A549 (cell line): Measurements from ENCODE around the gene CDIP1. TPM values are rescaled to one million over a fixed set of nuclear protein-coding genes. Genes with fewer than 3 reads are reported as not detected.
A peak's percentile ranks its signal among the peaks of the same experiment; 100 is the strongest.

Experiments used
- ATAC-seq, 2 experiments: fragments of 200-7000 bp in 1 of 2; fragments of >200 bp in 1 of 2; cut with Nextera tagmentation in 1 of 2; cut with Tn5 transposase in 1 of 2; 3 replicates each; pipeline versions ENCODE4 v1.8.0 to v1.9.1; 2018 to 2020; ENCODE audit warnings: mild to moderate bottlenecking in 1 of 2, moderate library complexity in 1 of 2
- CTCF ChIA-PET: fragments of 300-600 bp; sonication (Branson Sonifier 250); formaldehyde crosslinking; extraction: SDS; loops from one replicate; lab custom pipeline; 2021; ENCODE audit warnings: antibody characterized with exemption, inconsistent platforms; lab: Yijun Ruan, JAX
- POLR2A ChIA-PET: fragments of 350-600 bp; formaldehyde crosslinking; extraction: SDS; loops from one replicate; lab custom pipeline; 2021; ENCODE audit warnings: antibody characterized with exemption, inconsistent platforms; lab: Yijun Ruan, JAX
- DNase-seq, 2 experiments: peaks; one replicate each; pipeline versions ENCODE4 v3.0.0 to v3.0.0-alpha.2; 2011 to 2016; ENCODE audit warnings: low read depth in 1 of 2, low spot score in 1 of 2
- FAIRE-seq: peaks from 2 replicates; lab custom pipeline; 2011; peaks lifted over from hg19 to GRCh38; lab: Jason Lieb, UNC
- H3K27ac ChIP-seq, 2 experiments: fragments of >200 bp; sonication (Bioruptor Twin); formaldehyde crosslinking; 3 replicates each; pipeline ENCODE4 v1.5.1; 2016 to 2017
- H3K4me1 ChIP-seq: fragments of >200 bp; sonication (Bioruptor Twin); formaldehyde crosslinking; 3 replicates; pipeline ENCODE4 v1.6.1; 2016
- H3K4me2 ChIP-seq: fragments of >200 bp; sonication (Bioruptor Twin); formaldehyde crosslinking; 3 replicates; pipeline ENCODE4 v1.6.1; 2016
- H3K4me3 ChIP-seq: fragments of >200 bp; sonication (Bioruptor Twin); formaldehyde crosslinking; 3 replicates; pipeline ENCODE4 v1.5.1; 2016
- H3K9me3 ChIP-seq: fragments of >200 bp; sonication (Bioruptor Twin); formaldehyde crosslinking; 3 replicates; pipeline ENCODE4 v1.6.1; 2016
- BHLHE40 ChIP-seq: IDR thresholded peaks from 2 replicates; pipeline ENCODE4 v1.6.1; 2012; ENCODE audit warnings: low read depth, low read length, inconsistent platforms
- CBX8 ChIP-seq: fragments of 200-600 bp; sonication (generic); IDR thresholded peaks from 2 replicates; pipeline ENCODE4 v1.6.1; 2016
- CEBPB ChIP-seq, 2 experiments: fragments of >200 bp in 1 of 2; sonication (Bioruptor Twin) in 1 of 2; formaldehyde crosslinking in 1 of 2; IDR thresholded peaks; 2 replicates each; pipeline ENCODE4 v1.6.1; 2012 to 2016
- CHD2 ChIP-seq: fragments of 150-350 bp; IDR thresholded peaks from 2 replicates; pipeline ENCODE4 v1.6.1; 2014; ENCODE audit warnings: low read length; ENCODE audit not compliant: partially characterized antibody
- EHMT2 ChIP-seq: fragments of 200-600 bp; sonication (generic); IDR thresholded peaks from 2 replicates; pipeline ENCODE4 v1.6.1; 2016; ENCODE audit warnings: antibody characterized with exemption, low read depth, mild to moderate bottlenecking, moderate library complexity
- EP300 ChIP-seq, 2 experiments: fragments of >200 bp; sonication (Bioruptor Twin); formaldehyde crosslinking; IDR thresholded peaks; 2 replicates in 1 of 2; 3 replicates in 1 of 2; pipeline ENCODE4 v1.6.1; 2016 to 2017
- FOSB ChIP-seq: fragments of 250-450 bp; sonication (Bioruptor Pico); IDR thresholded peaks from 2 replicates; pipeline ENCODE4 v1.5.0; 2020; ENCODE audit warnings: mild to moderate bottlenecking, moderate library complexity
- HDAC2 ChIP-seq: fragments of 200-600 bp; sonication (generic); IDR thresholded peaks from 2 replicates; pipeline ENCODE4 v1.6.1; 2016
- HOXA7 ChIP-seq: fragments of 250-450 bp; sonication (Bioruptor Pico); IDR thresholded peaks from 2 replicates; pipeline ENCODE4 v1.5.0; 2020; ENCODE audit warnings: mild to moderate bottlenecking, moderate library complexity
- HOXB13 ChIP-seq: fragments of 250-450 bp; sonication (Bioruptor Pico); IDR thresholded peaks from 2 replicates; pipeline ENCODE4 v1.5.0; 2020; ENCODE audit warnings: low read depth, mild to moderate bottlenecking, moderate library complexity
- JUNB ChIP-seq: fragments of >200 bp; sonication (Bioruptor Twin); formaldehyde crosslinking; IDR thresholded peaks from 2 replicates; pipeline ENCODE4 v1.6.1; 2016
- KDM1A ChIP-seq: fragments of 200-600 bp; sonication (generic); IDR thresholded peaks from 2 replicates; pipeline ENCODE4 v1.6.1; 2016; ENCODE audit warnings: low read depth, mild to moderate bottlenecking
- KDM5A ChIP-seq: fragments of 200-600 bp; sonication (generic); IDR thresholded peaks from 2 replicates; pipeline ENCODE4 v1.6.1; 2016; ENCODE audit warnings: antibody characterized with exemption, mild to moderate bottlenecking
- NFE2L2 ChIP-seq: fragments of 150-350 bp; conservative IDR thresholded peaks from 2 replicates; pipeline ENCODE4 v1.6.1; 2014; ENCODE audit warnings: low read length
- NPAS2 ChIP-seq: fragments of 250-450 bp; sonication (Bioruptor Pico); IDR thresholded peaks from 2 replicates; pipeline ENCODE4 v1.8.0; 2022; ENCODE audit warnings: mild to moderate bottlenecking, moderate library complexity, borderline replicate concordance
- POLR2AphosphoS2 ChIP-seq: conservative IDR thresholded peaks from 2 replicates; pipeline ENCODE4 v1.6.1; 2012; ENCODE audit warnings: low read length, improper control_type of control experiment, inconsistent platforms
- RAD21 ChIP-seq, 2 experiments: fragments of >200 bp in 1 of 2; sonication (Bioruptor Twin) in 1 of 2; formaldehyde crosslinking in 1 of 2; IDR thresholded peaks in 1 of 2; conservative IDR thresholded peaks in 1 of 2; 2 replicates in 1 of 2; 3 replicates in 1 of 2; pipeline ENCODE4 v1.6.1; 2012 to 2018; ENCODE audit warnings: inconsistent platforms in 1 of 2
- RCOR1 ChIP-seq: fragments of 150-350 bp; IDR thresholded peaks from 2 replicates; pipeline ENCODE4 v1.6.1; 2014; ENCODE audit warnings: antibody characterized with exemption, low read length, low read depth
- RNF2 ChIP-seq: fragments of 200-600 bp; sonication (generic); IDR thresholded peaks from 2 replicates; pipeline ENCODE4 v1.6.1; 2016; ENCODE audit warnings: low read depth, mild to moderate bottlenecking, antibody characterized with exemption, moderate library complexity, borderline replicate concordance
- SMC3 ChIP-seq: fragments of >200 bp; sonication (Bioruptor Twin); formaldehyde crosslinking; IDR thresholded peaks from 3 replicates; pipeline ENCODE4 v1.6.1; 2018; ENCODE audit warnings: inconsistent platforms
- TP53 ChIP-seq: fragments of 250-450 bp; sonication (Bioruptor Pico); IDR thresholded peaks from 2 replicates; pipeline ENCODE4 v1.5.0; 2021; ENCODE audit warnings: mild to moderate bottlenecking, moderate library complexity
- ZC3H11A ChIP-seq: fragments of 450-650 bp; IDR thresholded peaks from 2 replicates; pipeline ENCODE4 v1.6.1; 2014; ENCODE audit warnings: antibody characterized with exemption, mild to moderate bottlenecking
- WGBS: methylation state at CpG from one replicate; pipeline ENCODE4 v1.1.6; 2017; ENCODE audit errors: missing lambda C conversion rate; 5-methylcytosine and 5-hydroxymethylcytosine counted together
- polyA plus RNA-seq, 4 experiments: library from polyadenylated mRNA; depleted of rRNA in 3 of 4; stranded (reverse); fragments of >200 nt; fragmentation: RNase III in 1 of 4; extraction: RNeasy Plus Mini Kit Qiagen cat#74134 plus additional on column Dnase treatment in 1 of 4; gene quantifications; 2 replicates in 3 of 4; 3 replicates in 1 of 4; pipeline ENCODE4 v1.2.3, GENCODE V29; 2011 to 2017
- TF ChIP-seq, protein P1 (sequence below): fragments of >200 bp; sonication (Bioruptor Twin); formaldehyde crosslinking; IDR thresholded peaks from 2 replicates; pipeline ENCODE4 v1.6.1; 2016

CDIP1 gene
- polyA plus RNA-seq, 2 of the 4 experiments (the other 2 are of a cell fraction): 3.7 to 8.4 TPM

DNA sequence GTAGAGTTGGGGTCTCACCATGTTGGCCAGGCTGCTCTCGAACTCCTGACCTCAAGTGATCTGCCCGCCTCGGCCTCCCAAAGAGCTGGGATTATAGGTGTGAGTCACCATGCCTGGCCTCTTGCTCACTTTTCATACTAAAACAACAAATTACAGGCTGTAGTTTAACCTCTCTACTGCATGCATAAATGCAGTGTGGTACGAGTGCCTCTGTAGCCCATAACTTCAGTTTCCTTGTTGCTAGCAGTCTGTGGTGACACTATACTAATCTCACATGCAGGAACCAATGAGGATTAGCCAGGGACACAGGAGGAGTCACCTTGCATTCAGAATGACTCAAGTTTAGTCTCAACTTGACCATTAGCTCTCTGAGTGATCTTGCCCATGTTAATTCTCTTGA lies 42.3 kb downstream of the CDIP1 start:
- TF ChIP-seq RCOR1 (no peak), TP53 (CRISPR knock-in tag) (no peak), CHD2 (no peak), NPAS2 (CRISPR knock-in tag) (no peak), FOSB (CRISPR knock-in tag) (no peak), HOXB13 (CRISPR knock-in tag) (no peak)
- H3K4me3 ChIP-seq: no peak overlapping the region
- no peaks in the 10 kb centered on the region for H3K9me3 ChIP-seq
- H3K27ac ChIP-seq: peak overlapping the region in 1 of 2 experiments; percentile 68; a peak in 3 of 6 replicates
- ChIA-PET POLR2A (no interaction called here), CTCF (interaction anchor here (1.0 to 2.4 kb wide), 2 partner anchors 10 to 11 kb away, joined by 3 to 16 read pairs; no protein-coding TSS in a partner anchor)
- ATAC-seq (peak in 1 of 2 experiments; percentile 28; a peak in 2 of 6 replicates), FAIRE-seq (no peak), DNase-seq (peak in 1 of 2 experiments; percentile 36)
- H3K4me2 ChIP-seq: no peak overlapping the region; the same call in 2 of the 3 replicates
- 58% methylated on average over 4 of the region's 4 CpGs for WGBS
- H3K4me1 ChIP-seq: peaks cover 40% of the 10 kb centered on the region

DNA sequence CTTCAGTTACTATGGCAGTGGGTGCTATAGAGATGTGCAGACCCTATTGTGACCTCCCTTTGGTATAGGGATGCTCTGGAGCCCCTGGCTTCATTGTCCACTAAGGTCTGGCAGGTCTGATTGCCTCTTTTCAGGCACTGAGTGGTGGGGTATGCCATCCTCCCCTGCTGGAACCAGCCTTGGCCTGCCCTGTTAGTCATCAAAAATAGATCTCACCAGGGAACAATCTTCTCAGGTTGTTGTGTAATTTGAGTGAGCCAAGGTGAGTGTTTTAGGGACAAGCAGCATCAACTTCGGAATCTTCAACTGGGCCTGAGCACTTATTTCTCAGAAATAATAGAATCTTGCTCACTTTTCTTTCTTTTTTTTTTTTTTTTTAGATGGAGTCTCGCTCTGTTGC lies 42.8 kb downstream of the CDIP1 start:
- ATAC-seq (no peak), FAIRE-seq (no peak), DNase-seq (no peak)
- no peak overlapping the region for H3K4me3 ChIP-seq
- H3K9me3 ChIP-seq: no peaks in the 10 kb centered on the region
- H3K4me1 ChIP-seq: peaks cover 34% of the 10 kb centered on the region
- TF ChIP-seq KDM5A (no peak), CHD2 (no peak), NFE2L2 (no peak), ZC3H11A (no peak), EHMT2 (no peak), KDM1A (no peak)
- TF ChIP-seq, protein P1, sequence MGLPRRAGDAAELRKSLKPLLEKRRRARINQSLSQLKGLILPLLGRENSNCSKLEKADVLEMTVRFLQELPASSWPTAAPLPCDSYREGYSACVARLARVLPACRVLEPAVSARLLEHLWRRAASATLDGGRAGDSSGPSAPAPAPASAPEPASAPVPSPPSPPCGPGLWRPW: no peak
- 88% methylated on average over 2 of the region's 2 CpGs for WGBS
- H3K27ac ChIP-seq: peak overlapping the region in 1 of 2 experiments; percentile 68; a peak in 2 of 6 replicates
- H3K4me2 ChIP-seq: peak overlapping the region; percentile 41; the same call in 1 of the 3 replicates
- ChIA-PET CTCF (interaction anchor here (2.4 kb wide), 1 partner anchor 11 kb away, joined by 16 read pairs; no protein-coding TSS in a partner anchor), POLR2A (no interaction called here)

- WGBS: 59% methylated on average over 6 of the region's 6 CpGs
- Histone ChIP-seq H3K4me3 (no peak overlapping the region), H3K4me2 (peak overlapping the region; percentile 41), H3K27ac (peak overlapping the region in 1 of 2 experiments; percentile 68; a peak in 4 of 6 replicates), H3K4me1 (peaks cover 26% of the 10 kb centered on the region), H3K9me3 (no peaks in the 10 kb centered on the region)
- POLR2A ChIA-PET: no interaction called here
- DNase-seq: peak in 1 of 2 experiments; percentile 62
- TF ChIP-seq RAD21 (conservative IDR thresholded peaks at IDR 0.05 in 1 of 2, IDR thresholded peaks at IDR 0.05 in 1 of 2) (no peak), FOSB (CRISPR knock-in tag) (no peak), HDAC2 (no peak), CEBPB (IDR thresholded peaks at IDR 0.05) (no peak), SMC3 (no peak), JUNB (no peak), CBX8 (no peak), RNF2 (no peak), BHLHE40 (no peak), EP300 (IDR thresholded peaks at IDR 0.05) (no peak), POLR2AphosphoS2 (no peak), HOXA7 (CRISPR knock-in tag) (no peak), KDM1A (no peak)
- TF ChIP-seq, all 56 proteins: peak for 0
- ATAC-seq (peak; percentile 63 to 84; a peak in 5 of 6 replicates), FAIRE-seq (no peak)
- CTCF ChIA-PET: interaction anchor here (0.7 to 3.7 kb wide), 4 partner anchors 12 to 28 kb away, joined by 4 to 27 read pairs (median 10); partner anchors contain the start of gene HMOX2
These were observed 43.7 kb downstream of the CDIP1 start for GRCh38 chr16:4494746-4495490.
